ENCODE results near the gene UBTD2.

The UBTD2 gene

GRCh38 chr5:172224996-172225395, 58.6 kb downstream of the UBTD2 start:
- no peak for TF ChIP-seq CTCF (IDR thresholded peaks at IDR 0.05; ENCODE audit: low read depth, low read length)
- H3K4me3 ChIP-seq (ENCODE audit: low read depth, low read length): no peak overlapping the region

DNA sequence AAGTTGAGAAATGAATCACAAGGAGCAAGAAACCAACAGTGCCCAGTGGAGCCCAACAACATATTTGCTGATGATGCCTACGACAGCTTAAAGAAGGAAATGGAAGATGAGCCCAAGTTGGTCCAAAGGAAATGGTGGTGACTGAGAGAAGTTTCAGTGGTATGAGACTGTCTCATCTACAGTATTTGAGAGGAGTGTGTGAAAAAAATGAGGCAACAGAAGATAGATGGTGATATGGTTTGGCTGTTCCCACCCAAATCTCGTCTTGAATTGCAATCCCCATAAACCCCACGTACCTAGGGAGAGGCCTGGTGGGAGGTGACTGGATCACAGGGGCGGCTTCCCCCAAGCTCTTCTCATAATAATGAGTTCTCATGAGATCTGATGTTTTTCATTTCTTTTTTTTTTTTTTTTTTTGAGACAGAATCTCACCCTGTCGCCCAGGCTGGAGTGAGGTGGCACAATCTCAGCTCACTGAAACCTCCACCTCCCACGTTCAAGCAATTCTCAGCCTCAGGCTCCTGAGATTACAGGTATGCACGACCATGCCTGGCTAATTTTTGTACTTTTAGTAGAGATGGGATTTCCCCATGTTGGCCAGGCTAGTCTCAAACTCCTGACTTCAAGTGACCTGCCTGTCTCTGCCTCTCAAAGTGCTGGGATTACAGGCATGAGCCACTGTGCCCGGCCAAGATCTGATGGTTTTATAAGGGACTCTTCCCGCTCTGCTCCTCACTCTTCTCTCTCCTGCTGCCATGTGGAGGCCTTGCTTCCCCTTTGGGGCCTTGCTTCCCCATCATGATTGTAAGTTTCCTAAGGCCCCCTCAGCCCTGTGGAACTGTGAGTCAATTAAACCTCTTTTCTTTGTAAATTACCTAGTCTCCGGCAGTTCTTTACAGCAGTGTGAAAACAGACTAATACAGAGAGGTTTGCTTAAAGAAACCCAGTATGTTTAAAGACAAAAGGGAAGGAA, 59.4 kb downstream of the UBTD2 start:
- no peak for TF ChIP-seq CTCF (IDR thresholded peaks at IDR 0.05; ENCODE audit: low read depth, low read length)
- H3K4me3 ChIP-seq (ENCODE audit: low read depth, low read length): no peak overlapping the region

GRCh38 chr5:172219296-172219695, 64.3 kb downstream of the UBTD2 start:
- TF ChIP-seq CTCF (IDR thresholded peaks at IDR 0.05; ENCODE audit: low read depth, low read length): no peak
- H3K4me3 ChIP-seq (ENCODE audit: low read depth, low read length): no peak overlapping the region

GRCh38 chr5:172216345-172216744, 67.2 kb downstream of the UBTD2 start:
- no peak for TF ChIP-seq CTCF (IDR thresholded peaks at IDR 0.05; ENCODE audit: low read depth, low read length)
- H3K4me3 ChIP-seq (ENCODE audit: low read depth, low read length): no peak overlapping the region

GRCh38 chr5:172213126-172213525, 70.4 kb downstream of the UBTD2 start:
- H3K4me3 ChIP-seq (ENCODE audit: low read depth, low read length): no peak overlapping the region
- no peak for TF ChIP-seq CTCF (IDR thresholded peaks at IDR 0.05; ENCODE audit: low read depth, low read length)

DNA sequence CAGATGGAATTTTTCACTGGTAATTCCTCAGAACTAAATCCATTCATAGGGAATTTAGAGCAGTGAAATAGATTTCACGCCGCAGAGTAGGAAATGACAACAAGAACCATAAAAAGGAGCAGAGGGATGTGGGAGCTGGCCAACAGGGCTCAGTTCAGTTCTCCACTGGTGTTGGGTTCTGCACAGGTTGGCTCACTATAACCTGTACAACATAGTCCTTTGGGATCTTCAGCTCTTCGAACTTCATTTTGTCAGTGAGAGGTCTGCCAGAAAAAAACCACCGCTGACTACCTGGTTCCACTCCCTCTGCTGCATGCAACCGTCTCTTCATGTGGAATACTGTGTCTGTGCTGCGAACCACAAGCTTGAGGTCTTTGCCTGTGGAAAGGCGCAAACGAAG, 71.9 kb downstream of the UBTD2 start:
- no peak for TF ChIP-seq CTCF (IDR thresholded peaks at IDR 0.05; ENCODE audit: low read depth, low read length)
- H3K4me3 ChIP-seq (ENCODE audit: low read depth, low read length): no peak overlapping the region

DNA sequence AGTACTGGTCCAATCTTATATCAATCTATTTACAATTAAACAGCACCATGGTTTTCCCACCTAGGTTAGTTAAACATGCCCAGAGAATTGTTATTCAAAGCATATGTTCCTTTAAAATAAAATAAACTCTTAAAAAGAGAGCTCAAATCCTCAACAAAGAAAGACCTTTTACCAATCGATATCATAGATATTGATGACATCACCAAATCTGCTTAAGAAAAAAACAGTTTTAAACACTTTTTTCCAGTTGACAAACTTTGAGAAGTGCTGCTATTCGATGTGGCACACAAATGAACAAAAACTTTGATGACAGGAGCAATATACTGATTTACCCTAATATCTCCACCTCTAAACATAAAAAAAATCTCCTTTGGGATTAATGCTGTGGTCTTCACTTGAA, 73.8 kb downstream of the UBTD2 start:
- H3K4me3 ChIP-seq (ENCODE audit: low read depth, low read length): no peak overlapping the region
- TF ChIP-seq CTCF (IDR thresholded peaks at IDR 0.05; ENCODE audit: low read depth, low read length): no peak

Measured in WI38 (cell line).